Neural progenitor cell (in vitro differentiated cells): ENCODE results near the gene CNGA3.

ENCODE experiments used
- CTCF ChIP-seq: fragments of 200-600 bp; sonication (generic); IDR thresholded peaks from 2 replicates; pipeline ENCODE4 v1.5.1; 2017; ENCODE audit warnings: antibody characterized with exemption, mild to moderate bottlenecking
- EZH2 ChIP-seq: fragments of 200-600 bp; sonication (generic); IDR thresholded peaks from 2 replicates; pipeline ENCODE4 v1.6.1; 2017; ENCODE audit warnings: antibody characterized with exemption, mild to moderate bottlenecking, moderate library complexity
- EZH2phosphoT487 ChIP-seq: fragments of 200-600 bp; sonication (generic); IDR thresholded peaks from 2 replicates; pipeline ENCODE4 v1.6.1; 2017; ENCODE audit warnings: antibody characterized with exemption

GRCh38 chr2:98416383-98417159 lies 70.3 kb downstream of the CNGA3 start:
- no peak for TF ChIP-seq CTCF
- no peak for TF ChIP-seq EZH2
- no peak for TF ChIP-seq EZH2phosphoT487
